GM18873 (cell line): ENCODE measurements around the gene CFAP20DC.
"Not testable (repeated sequence)": the region's sequence is repeated elsewhere in the genome, so short reads cannot be mapped to it uniquely, and the experiment has no call there.

Experiments
- ATAC-seq: cut with Tn5 transposase; IDR thresholded peaks from one replicate; pipeline ENCODE4 v1.9.1; 2021; ENCODE audit warnings: mild to moderate bottlenecking, moderate library complexity, moderate number of reproducible peaks; ENCODE audit not compliant: unreplicated experiment, low FRiP score

The CFAP20DC gene

GRCh38 chr3:59049671-59050331 is at the start of gene CFAP20DC:
TSS of gene CFAP20DC (minus strand) at chr3:59050025. CDS start at chr3:59049631, 394 bp downstream.
- ATAC-seq, result peak; percentile 98

- not testable (repeated sequence) for ATAC-seq
These were observed 48.7 kb upstream of the CFAP20DC start for GRCh38 chr3:59098516-59098915.

DNA sequence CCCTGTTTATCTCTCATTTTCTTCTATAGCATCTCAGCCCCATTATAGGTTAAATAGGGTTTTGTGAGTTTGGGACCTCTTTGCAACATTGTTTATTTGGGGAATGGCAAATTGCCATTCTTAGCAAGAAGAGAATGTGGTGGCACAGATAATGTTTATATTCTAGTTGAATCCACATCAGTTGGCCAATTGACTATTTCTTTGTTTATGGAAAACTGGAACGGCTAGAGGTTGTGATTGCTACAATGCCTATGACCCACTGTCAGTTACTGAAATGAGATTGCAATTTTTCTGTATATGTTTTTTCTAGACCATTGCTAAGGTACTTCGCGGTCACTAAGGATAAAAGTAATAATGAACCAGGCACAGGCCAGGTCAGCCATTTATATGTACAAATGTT is 44.6 kb upstream of the CFAP20DC start:
- no peak for ATAC-seq

DNA sequence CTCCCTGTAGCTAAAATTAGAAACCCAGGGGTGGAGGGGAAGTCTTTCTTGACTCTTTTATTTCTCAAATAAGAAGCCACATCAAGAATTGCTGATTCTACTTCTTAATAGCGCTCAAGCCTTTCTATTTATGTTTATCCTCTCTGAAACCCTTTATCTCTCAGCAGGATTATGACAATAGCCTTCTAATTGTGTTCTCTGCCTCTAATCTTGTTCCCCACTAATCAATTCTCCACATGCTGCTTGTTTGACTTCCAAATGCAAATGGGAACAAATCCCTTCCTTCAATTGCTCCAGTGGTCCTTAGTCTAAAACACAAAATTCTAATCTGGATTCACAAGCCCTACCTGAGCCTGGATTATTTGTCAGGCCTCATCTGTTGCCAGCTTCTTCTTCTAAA is 43.7 kb upstream of the CFAP20DC start:
- ATAC-seq, result no peak

DNA sequence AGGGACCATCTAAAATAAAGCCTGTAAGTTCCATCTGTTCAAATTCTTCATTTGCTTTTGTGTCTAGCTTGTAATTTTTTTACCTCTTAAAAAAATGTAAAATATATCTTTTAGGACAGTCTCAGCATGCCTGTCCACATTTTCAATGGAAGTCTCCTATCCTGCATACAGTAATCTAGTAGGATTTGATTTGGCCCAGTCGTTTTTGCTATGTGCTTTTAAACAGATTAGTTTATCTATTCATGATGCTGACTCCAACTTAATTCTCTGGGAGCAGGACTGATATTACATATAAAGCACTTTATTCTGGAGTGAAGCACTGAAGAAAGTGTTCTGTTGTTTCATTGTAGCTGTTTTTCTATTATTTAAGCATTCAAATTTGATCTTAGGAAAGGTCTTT is 38.9 kb upstream of the CFAP20DC start:
- no peak for ATAC-seq

DNA sequence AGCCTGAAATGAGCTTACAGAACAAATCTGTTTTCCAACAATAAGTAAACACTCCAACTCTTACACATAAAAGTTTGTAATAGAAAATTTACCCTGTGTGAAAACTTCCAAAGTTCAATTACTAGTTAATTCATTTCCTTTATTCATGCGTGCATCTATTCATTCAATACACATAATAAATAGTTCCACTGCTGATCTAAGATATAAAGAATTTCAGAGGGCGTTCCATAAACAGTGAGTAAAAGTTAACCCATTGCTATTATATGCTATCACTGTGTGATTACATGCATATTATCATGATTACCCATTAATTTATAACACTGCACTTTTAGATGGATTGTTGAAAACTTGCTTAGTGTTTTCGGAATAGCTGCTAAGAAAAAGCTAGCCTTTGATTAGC is 36.2 kb upstream of the CFAP20DC start:
- ATAC-seq, result no peak

- ATAC-seq, result no peak
These were observed 34.8 kb upstream of the CFAP20DC start for GRCh38 chr3:59084583-59084982.

DNA sequence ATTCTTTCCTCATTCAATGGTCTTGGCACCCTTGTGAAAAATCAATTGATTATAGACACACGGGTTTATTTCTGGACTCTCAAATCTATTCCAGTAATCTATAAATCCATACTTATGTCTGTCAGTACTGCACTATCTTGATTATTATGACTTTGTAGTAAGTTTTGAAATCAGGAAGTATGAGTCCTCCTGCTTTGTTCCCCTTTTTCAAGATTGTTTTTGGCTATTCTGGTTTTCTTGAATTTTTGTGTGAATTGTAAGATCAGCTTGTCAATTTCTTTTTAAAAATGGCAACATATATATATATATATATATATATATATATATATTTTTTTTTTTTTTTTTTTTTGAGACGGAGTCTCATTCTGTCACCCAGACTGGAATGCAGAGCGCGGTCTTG is 32.3 kb upstream of the CFAP20DC start:
- no peak for ATAC-seq

DNA sequence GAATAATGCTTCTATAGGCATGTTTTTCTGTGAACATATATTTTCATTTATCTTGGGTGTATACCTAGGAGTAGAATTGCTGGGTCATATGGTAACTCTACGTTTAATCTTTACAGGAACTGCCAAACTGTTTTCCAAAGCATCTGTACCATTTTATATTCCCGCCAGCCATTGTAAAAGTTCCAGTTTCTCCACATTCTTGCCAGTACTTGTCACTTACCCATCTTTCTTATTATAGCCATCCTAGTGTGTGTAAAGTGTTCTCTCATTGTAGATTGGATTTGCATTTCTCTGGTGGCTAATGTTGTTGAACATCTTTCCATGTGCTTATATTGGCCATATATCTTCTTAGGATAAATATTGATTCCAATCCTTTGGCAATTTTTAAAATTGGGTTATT is 31.2 kb upstream of the CFAP20DC start:
- no peak for ATAC-seq

DNA sequence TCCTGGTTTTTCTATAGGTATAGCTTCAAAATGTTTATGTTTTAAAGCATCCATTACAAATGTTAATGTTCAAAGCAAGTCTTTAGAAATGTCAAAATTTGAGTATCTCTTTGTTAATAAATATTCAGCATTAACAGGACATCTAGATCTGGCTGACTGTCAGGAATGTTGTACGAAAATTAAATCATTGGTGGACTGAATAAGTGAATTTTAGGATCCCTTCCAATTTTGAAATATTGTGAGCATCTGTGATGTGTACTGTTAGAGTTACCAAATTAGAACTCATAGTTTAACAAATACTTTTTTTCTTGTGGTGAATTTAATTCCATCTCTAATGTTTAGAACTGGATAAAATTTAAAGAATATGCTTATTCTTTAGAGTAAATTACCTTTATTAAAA is 30.1 kb upstream of the CFAP20DC start:
- no peak for ATAC-seq

- ATAC-seq, result no peak
These were observed 24.9 kb upstream of the CFAP20DC start for GRCh38 chr3:59074764-59075163.

DNA sequence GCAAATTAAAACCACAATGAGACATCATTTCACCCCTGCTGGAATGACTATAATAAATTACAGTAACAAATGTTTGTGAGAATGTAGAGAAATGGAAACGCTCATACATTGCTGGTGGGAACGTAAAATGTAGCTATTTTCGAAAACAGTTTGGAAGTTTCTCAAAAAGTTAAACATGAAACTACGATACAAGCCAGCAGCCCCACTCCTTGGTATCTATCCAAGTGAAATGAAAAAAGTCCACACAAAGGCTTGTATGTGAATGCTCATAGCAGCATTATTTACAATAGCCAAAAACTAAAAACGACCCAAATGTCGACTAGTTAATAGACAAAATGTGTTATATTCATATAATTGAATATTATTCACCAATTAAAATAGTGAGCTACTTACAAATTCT is 22.9 kb upstream of the CFAP20DC start:
- ATAC-seq, result no peak

DNA sequence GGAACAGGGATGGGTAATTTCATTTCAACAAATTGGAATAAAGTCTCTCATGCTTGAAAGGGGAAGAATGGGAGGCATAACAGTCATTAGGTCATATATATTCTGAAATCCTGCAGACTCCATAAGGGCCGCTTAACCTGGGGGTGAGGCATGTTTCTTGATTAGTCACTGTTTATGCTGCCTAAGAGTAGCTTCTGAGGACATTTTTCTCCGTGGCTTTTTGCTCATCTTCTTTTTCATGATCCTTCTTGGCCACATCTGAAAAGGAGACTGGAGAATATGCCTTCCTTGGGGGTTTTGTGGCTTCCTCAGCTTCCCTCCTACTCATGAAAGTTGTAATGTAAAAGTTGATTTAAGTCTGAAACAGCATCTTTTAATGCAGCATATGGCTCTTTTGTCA is 20.0 kb upstream of the CFAP20DC start:
- no peak for ATAC-seq

DNA sequence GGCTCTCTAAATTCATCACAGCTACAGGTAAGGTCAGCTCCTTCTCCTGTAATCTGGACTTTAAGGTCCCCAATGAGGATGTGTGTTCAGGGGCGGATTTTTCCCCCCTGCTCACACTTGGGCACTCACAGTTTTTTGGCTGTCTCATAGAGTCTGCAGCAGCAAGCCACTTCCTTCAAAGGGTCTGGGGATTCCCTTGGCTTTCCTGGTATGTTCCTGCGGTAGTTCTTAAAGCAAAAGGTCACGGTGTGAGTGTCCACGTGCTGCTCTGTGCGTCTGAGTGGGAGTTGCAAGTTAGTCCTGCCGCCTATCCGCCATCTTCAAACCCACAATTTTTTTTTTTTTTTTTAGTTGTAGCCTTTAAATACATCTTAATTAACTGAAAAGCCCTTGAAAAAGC is 15.4 kb upstream of the CFAP20DC start:
- no peak for ATAC-seq

DNA sequence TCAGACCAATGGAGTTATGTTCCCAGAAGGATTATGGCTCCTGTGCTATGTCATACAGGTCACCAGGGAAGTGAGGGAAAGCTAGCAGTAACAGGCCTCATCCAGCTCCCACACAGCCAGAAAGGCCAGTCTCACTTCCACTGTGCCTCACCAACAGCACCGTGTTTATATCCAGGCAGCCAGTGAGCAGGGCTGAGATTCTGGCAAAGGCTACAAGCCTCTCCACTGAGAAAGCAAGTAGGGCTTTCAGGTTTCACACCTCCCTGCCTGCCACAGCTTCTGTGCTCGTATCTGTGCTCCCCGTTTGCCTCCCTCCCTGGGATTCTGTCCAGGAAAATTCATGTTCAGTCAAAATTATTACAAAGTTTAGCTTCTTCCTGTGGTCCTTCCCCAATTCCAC is 14.9 kb upstream of the CFAP20DC start:
- ATAC-seq, result no peak

GRCh38 chr3:59064276-59064675 is 14.5 kb upstream of the CFAP20DC start:
- no peak for ATAC-seq

DNA sequence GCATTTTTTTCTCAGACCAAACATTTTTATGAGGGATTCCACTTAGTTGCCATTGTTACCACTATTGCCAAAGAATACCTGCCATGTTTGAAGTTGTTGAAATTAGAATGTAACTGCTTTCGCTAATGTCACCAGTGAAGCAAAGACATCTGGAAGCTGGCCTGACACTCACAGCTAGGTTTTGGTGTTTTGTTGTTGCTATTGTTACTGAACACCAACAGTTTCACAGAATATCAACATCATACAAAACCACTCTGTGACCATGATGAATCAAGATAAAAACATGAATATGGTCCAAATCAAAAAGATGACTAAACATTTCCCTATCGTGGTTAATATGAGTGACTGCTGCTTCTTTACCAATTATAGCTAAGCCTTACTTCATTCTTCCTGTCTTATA is 6.9 kb upstream of the CFAP20DC start:
- no peak for ATAC-seq

- no peak for ATAC-seq
These were observed 3.1 kb upstream of the CFAP20DC start for GRCh38 chr3:59052803-59053411.

- ATAC-seq, result not testable (repeated sequence)
These were observed 1.1 kb upstream of the CFAP20DC start for GRCh38 chr3:59050811-59051414.

DNA sequence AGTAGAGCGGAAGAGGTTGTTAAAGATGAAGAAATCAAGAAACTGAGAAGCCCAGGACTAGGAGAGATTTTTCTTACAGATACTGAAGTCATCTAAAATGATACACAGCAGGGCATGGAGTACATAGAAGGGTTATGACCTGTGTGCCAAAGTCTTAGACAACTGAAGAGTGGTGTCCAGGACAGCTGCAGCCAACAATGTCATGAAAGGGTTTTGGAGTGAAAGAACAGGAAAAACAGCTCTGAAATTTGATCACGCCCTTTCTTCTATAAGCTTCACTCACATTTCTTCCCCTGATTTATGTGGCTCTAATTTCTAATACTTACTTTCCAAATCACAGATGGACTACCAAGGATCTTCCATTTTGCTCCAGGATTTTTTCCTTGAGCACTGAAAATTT is 3.0 kb downstream of the CFAP20DC start:
- ATAC-seq, result no peak

- ATAC-seq, result no peak
These were observed 6.4 kb downstream of the CFAP20DC start for GRCh38 chr3:59043391-59043790.

DNA sequence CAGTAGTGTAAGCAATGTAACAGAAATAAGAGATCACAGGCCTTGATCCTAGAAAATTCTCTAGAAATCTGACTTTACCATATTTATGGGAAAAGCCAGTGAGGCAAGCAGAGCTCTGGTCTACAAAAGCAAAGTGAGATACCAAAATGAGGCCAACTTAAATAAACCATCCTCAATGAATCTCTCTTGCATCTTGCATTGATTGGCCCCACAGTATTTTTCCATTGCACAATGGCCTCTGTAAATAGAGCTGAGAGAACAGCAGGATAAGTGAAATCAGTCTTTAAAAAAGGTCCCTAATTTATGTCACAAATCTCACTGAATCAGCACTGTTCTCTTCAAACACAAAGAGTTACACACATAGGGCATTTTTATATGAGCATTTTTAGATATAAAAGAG is 8.9 kb downstream of the CFAP20DC start:
- ATAC-seq, result no peak
